ENCODE data around the gene NATD1. TPM values are rescaled to one million over a fixed set of nuclear protein-coding genes. Genes with fewer than 3 reads are reported as not detected.
"Not testable (repeated sequence)": the region's sequence is repeated elsewhere in the genome, so short reads cannot be mapped to it uniquely, and the experiment has no call there.

Gene NATD1
- total RNA-seq, 1 donor from 2014 or later, result 4.2 TPM

GRCh38 chr17:21194226-21194625 is 59.0 kb downstream of the NATD1 start:
- intact Hi-C loops (cut with DNase I), result no loop called here
- Histone ChIP-seq H3K4me1 (peaks cover 35% of the 10 kb centered on the region), H3K4me3 (no peak overlapping the region), H3K9me3 (no peaks in the 10 kb centered on the region), H3K27ac (peak overlapping the region; percentile 55), H3K36me3 (peaks cover 0 to 23% of the 10 kb centered on the region in 2 donors), H3K27me3 (no peaks in the 10 kb centered on the region)
- no peak for DNase-seq (ENCODE audit: extremely low spot score in 2 of 2)
- TF ChIP-seq POLR2A (IDR thresholded peaks at IDR 0.05) (no peak), CTCF (IDR thresholded peaks at IDR 0.05) (no peak), POLR2AphosphoS5 (IDR thresholded peaks at IDR 0.05; ENCODE audit: insufficient read depth in 1 of 2, low read depth in 1 of 2) (no peak)

GRCh38 chr17:21193031-21193430 is 60.2 kb downstream of the NATD1 start:
- no peaks in the 10 kb centered on the region for H3K9me3 ChIP-seq
- H3K4me1 ChIP-seq, result peaks cover 28% of the 10 kb centered on the region
- H3K4me3 ChIP-seq, result no peak overlapping the region
- intact Hi-C loops (cut with DNase I), result no loop called here
- H3K36me3 ChIP-seq, result peaks cover 0 to 26% of the 10 kb centered on the region in 2 donors
- no peak overlapping the region for H3K27ac ChIP-seq
- H3K27me3 ChIP-seq, result no peaks in the 10 kb centered on the region
- DNase-seq (ENCODE audit: extremely low spot score in 2 of 2), result no peak
- TF ChIP-seq POLR2A (IDR thresholded peaks at IDR 0.05) (no peak), POLR2AphosphoS5 (IDR thresholded peaks at IDR 0.05; ENCODE audit: insufficient read depth in 1 of 2, low read depth in 1 of 2) (no peak), CTCF (IDR thresholded peaks at IDR 0.05) (no peak)

GRCh38 chr17:21192414-21192813 is 60.8 kb downstream of the NATD1 start:
- H3K27me3 ChIP-seq; H3K9me3 ChIP-seq; H3K27ac ChIP-seq; H3K4me3 ChIP-seq; intact Hi-C loops (cut with DNase I); DNase-seq (ENCODE audit: extremely low spot score in 2 of 2): not testable (repeated sequence)
- Histone ChIP-seq H3K4me1 (peaks cover 28% of the 10 kb centered on the region), H3K36me3 (peaks cover 0 to 19% of the 10 kb centered on the region in 2 donors)

- Histone ChIP-seq H3K9me3 (no peaks in the 10 kb centered on the region), H3K36me3 (peaks cover 0 to 15% of the 10 kb centered on the region in 2 donors), H3K27me3 (no peaks in the 10 kb centered on the region), H3K4me1 (peaks cover 28% of the 10 kb centered on the region), H3K4me3 (no peak overlapping the region), H3K27ac (no peak overlapping the region)
- TF ChIP-seq CTCF (IDR thresholded peaks at IDR 0.05) (no peak), POLR2AphosphoS5 (IDR thresholded peaks at IDR 0.05; ENCODE audit: insufficient read depth in 1 of 2, low read depth in 1 of 2) (no peak), POLR2A (IDR thresholded peaks at IDR 0.05) (no peak)
- intact Hi-C loops (cut with DNase I), result no loop called here
- no peak for DNase-seq (ENCODE audit: extremely low spot score in 2 of 2)
These were observed 61.5 kb downstream of the NATD1 start for GRCh38 chr17:21191698-21192097.

GRCh38 chr17:21190078-21190477 is 63.1 kb downstream of the NATD1 start:
- no peak for DNase-seq (ENCODE audit: extremely low spot score in 2 of 2)
- TF ChIP-seq POLR2A (IDR thresholded peaks at IDR 0.05) (no peak), CTCF (IDR thresholded peaks at IDR 0.05) (no peak), POLR2AphosphoS5 (IDR thresholded peaks at IDR 0.05; ENCODE audit: insufficient read depth in 1 of 2, low read depth in 1 of 2) (no peak)
- Histone ChIP-seq H3K27ac (no peak overlapping the region), H3K36me3 (peaks cover 0 to 17% of the 10 kb centered on the region in 2 donors), H3K4me3 (no peak overlapping the region), H3K4me1 (peaks cover 16% of the 10 kb centered on the region), H3K9me3 (no peaks in the 10 kb centered on the region), H3K27me3 (no peaks in the 10 kb centered on the region)
- intact Hi-C loops (cut with DNase I), result no loop called here
